ENCODE measurements around the gene NDUFS2.
A peak's percentile ranks its signal among the peaks of the same experiment; 100 is the strongest.
"Not testable (repeated sequence)": the region's sequence is repeated elsewhere in the genome, so short reads cannot be mapped to it uniquely, and the experiment has no call there.

Gene NDUFS2

GRCh38 chr1:161255955-161256520 lies 53.9 kb downstream of the NDUFS2 start:
- not testable (repeated sequence) for DNase-seq

DNA sequence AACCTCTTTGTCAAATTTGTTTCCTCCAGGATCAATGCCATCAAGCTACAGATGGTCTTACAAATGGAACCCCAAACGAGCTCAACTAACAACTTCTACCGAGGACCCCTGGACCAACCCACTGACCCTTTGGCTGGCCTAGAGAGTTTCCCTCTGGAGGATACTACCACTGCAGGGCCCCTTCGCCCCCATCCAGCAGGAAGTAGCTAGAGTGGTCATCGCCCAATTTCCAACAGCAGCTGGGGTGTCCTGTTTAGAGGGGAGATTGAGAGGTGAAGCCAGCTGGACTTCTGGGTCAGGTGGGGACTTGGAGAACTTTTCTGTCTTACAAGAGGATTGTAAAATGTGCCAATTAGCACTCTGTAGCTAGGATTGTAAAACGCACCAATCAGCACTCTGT lies 54.9 kb downstream of the NDUFS2 start:
- not testable (repeated sequence) for DNase-seq

DNA sequence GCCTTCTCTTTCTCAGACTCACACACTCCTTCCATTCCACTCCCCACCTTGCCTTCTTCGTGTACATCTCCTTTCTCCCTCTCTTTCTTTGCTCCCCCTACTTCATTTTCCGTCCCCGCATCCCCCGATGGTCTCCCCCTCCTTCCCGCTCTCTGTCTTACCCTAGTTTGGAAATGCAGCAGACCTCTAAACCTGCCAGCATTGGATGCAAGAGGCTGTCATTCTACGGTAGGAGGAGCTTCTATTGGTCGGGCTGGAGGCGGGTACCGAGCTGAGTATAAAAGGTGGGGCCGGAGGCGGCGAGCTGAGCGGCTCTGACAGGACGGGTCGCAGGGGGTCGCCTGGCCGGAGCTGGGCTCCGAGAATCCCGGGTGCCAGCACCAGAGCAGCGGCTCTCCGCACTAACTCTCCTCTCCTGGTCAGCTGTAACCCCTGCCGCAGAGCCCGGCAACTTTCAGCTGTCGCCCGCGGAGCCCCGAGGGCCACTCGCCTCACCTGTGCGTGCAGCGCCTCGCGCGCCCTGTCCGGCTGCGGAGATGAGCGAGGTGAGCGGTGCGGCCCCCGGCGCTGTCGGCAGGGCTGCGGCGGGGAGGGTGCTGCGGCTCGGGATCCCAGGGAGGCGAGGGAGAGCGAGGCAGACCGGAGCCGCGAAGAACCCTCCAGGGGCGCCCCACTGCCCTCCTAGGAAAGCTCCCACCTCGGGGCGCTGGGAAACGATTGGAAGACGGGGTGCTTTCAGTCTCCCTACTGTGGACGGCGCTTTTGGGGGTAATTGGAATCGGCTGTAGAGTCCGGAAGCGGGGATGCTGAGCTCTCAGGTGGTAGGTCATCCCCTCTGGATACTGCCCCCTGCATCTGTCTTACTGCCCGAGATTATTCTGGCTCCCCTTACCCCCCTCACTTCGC lies 56.5 kb downstream of the NDUFS2 start, which contains the start of gene PCP4L1:
TSS of gene PCP4L1 (plus strand) at position 307 of the 906 bp plus-strand sequence. CDS start at position 537, 230 bp downstream.
- DNase-seq: peak; percentile 31

DNA sequence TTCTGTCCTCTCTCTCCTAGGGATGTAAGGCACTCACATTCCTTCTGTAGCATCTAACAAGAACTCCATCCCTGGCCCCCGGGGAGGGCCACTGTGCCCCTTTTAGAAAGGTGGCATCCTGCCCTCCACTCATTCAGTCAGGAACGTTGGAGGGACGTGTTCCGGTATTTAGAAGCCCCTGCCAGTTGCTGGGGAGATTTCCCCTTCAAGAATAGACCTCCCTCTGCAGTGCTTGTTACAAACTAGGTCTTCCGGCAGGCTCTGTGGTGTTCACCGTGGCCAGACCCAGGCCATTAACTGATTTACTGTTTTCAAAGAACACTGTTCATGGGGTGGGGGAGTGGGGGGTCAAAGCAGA lies 57.2 kb downstream of the NDUFS2 start:
- no peak for DNase-seq

GRCh38 chr1:161259765-161260164 lies 57.6 kb downstream of the NDUFS2 start:
- DNase-seq: no peak

GRCh38 chr1:161260376-161261260 lies 58.5 kb downstream of the NDUFS2 start:
- DNase-seq: no peak

DNA sequence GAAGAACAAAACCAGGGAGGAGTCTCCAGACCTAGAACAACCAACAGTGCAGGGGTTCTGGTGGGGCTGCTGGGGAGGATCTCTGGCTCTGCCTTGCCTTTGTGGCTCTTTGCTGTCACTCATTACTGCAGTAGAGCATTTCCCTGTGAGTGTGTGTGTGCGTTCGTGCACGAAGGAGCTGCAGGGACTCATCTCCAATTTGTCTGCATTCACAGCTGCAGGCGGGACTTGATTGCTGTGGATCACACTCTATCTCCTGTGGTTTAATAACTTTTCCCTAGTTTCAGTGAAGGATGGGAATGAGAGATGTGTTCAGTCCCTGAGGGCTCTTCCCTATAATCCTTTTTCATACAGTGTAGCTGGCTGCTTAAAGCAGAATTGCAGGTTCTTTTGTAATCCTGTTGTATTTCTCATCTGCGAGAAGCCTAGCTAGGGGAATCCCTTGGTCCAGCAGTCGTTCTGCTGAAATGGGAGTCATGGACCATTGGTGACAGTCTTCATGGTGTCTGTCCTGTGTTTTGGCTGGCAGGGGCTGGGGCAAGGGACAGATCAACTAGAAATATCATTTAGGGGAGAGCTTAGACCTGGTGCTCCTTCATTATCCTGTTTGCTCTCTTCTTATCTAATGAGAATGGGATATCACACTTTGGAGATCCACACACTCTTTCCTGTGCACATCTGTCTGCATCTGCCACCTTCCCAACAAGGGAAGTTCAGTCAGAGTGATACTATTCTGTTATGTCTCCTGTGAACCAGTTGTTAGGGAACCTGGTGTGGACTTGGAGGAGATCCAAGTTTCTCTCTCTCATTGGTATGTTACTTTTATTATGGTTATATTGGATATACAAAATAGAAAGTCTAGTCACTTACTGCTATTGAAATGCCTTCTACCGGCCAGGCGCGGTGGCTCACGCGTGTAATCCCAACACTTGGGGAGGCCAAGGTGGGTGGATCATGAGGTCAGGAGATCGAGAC lies 59.4 kb downstream of the NDUFS2 start:
- no peak for DNase-seq
